Measurements from ENCODE around the gene PPM1B. TPM values are rescaled to one million over a fixed set of nuclear protein-coding genes. Genes with fewer than 3 reads are reported as not detected.

PPM1B gene
- 32.2 TPM for total RNA-seq

GRCh38 chr2:44168681-44169154, at the start of gene PPM1B:
Gene PPM1B (plus strand): TSS chr2:44168875. CDS start chr2:44201200, 32,325 bp downstream.
- TF ChIP-seq CTCF (IDR thresholded peaks at IDR 0.05) (no peak), POLR2A (IDR thresholded peaks at IDR 0.05) (peak; percentile 91 to 98), POLR2AphosphoS5 (IDR thresholded peaks at IDR 0.05; ENCODE audit: insufficient read depth in 1 of 2, low read depth in 1 of 2) (peak in 1 of 2 donors; percentile 93)
- DNase-seq (ENCODE audit: extremely low spot score in 2 of 2), result no peak
- intact Hi-C loops (cut with DNase I), result loop anchor here (5.0 kb wide), 1 partner anchor 194 kb away; the partner anchor contains the start of genes CAMKMT and PREPL

GRCh38 chr2:44119878-44120277, 48.8 kb upstream of the PPM1B start:
- H3K4me1 ChIP-seq, result no peaks in the 10 kb centered on the region
- intact Hi-C loops (cut with DNase I), result no loop called here
- H3K9me3 ChIP-seq, result no peaks in the 10 kb centered on the region
- H3K4me3 ChIP-seq, result no peak overlapping the region
- no peak overlapping the region for H3K27ac ChIP-seq
- no peaks in the 10 kb centered on the region for H3K27me3 ChIP-seq
- no peaks in the 10 kb centered on the region for H3K36me3 ChIP-seq
- TF ChIP-seq POLR2AphosphoS5 (IDR thresholded peaks at IDR 0.05; ENCODE audit: insufficient read depth in 1 of 2, low read depth in 1 of 2) (no peak), CTCF (IDR thresholded peaks at IDR 0.05) (no peak), POLR2A (IDR thresholded peaks at IDR 0.05) (no peak)
- no peak for DNase-seq (ENCODE audit: extremely low spot score in 2 of 2)

More at GRCh38 chr2:44168681-44169154, at the start of gene PPM1B:
- H3K27ac ChIP-seq, result peak within 1 kb of the TSS; percentile 96
- H3K36me3 ChIP-seq, result no peaks in the 10 kb centered on the region
- no peaks in the 10 kb centered on the region for H3K9me3 ChIP-seq
- no peaks in the 10 kb centered on the region for H3K27me3 ChIP-seq
- peaks cover 38% of the 10 kb centered on the region for H3K4me1 ChIP-seq
- peak within 1 kb of the TSS; percentile 74 to 88 for H3K4me3 ChIP-seq

- intact Hi-C loops (cut with DNase I), result no loop called here
- Histone ChIP-seq H3K27me3 (no peaks in the 10 kb centered on the region), H3K27ac (no peak overlapping the region), H3K9me3 (no peaks in the 10 kb centered on the region), H3K4me1 (no peaks in the 10 kb centered on the region), H3K4me3 (no peak overlapping the region), H3K36me3 (no peaks in the 10 kb centered on the region)
- no peak for DNase-seq (ENCODE audit: extremely low spot score in 2 of 2)
- TF ChIP-seq POLR2AphosphoS5 (IDR thresholded peaks at IDR 0.05; ENCODE audit: insufficient read depth in 1 of 2, low read depth in 1 of 2), result no peak
These were observed 48.2 kb upstream of the PPM1B start for GRCh38 chr2:44120428-44120827.

GRCh38 chr2:44121899-44122298, 46.8 kb upstream of the PPM1B start:
- H3K9me3 ChIP-seq, result no peaks in the 10 kb centered on the region
- intact Hi-C loops (cut with DNase I), result no loop called here
- peaks cover 6% of the 10 kb centered on the region for H3K4me1 ChIP-seq
- no peak for DNase-seq (ENCODE audit: extremely low spot score in 2 of 2)
- TF ChIP-seq POLR2AphosphoS5 (IDR thresholded peaks at IDR 0.05; ENCODE audit: insufficient read depth in 1 of 2, low read depth in 1 of 2) (no peak), CTCF (IDR thresholded peaks at IDR 0.05) (no peak), POLR2A (IDR thresholded peaks at IDR 0.05) (no peak)
- H3K4me3 ChIP-seq, result no peak overlapping the region
- no peaks in the 10 kb centered on the region for H3K27me3 ChIP-seq
- no peaks in the 10 kb centered on the region for H3K36me3 ChIP-seq
- H3K27ac ChIP-seq, result no peak overlapping the region

GRCh38 chr2:44124500-44124899, 44.2 kb upstream of the PPM1B start:
- no peak for DNase-seq (ENCODE audit: extremely low spot score in 2 of 2)
- Histone ChIP-seq H3K9me3 (no peaks in the 10 kb centered on the region), H3K4me1 (peaks cover 6% of the 10 kb centered on the region), H3K4me3 (no peak overlapping the region), H3K27ac (no peak overlapping the region), H3K27me3 (no peaks in the 10 kb centered on the region), H3K36me3 (no peaks in the 10 kb centered on the region)
- intact Hi-C loops (cut with DNase I), result no loop called here
- no peak for TF ChIP-seq CTCF (IDR thresholded peaks at IDR 0.05)
- TF ChIP-seq POLR2AphosphoS5 (IDR thresholded peaks at IDR 0.05; ENCODE audit: insufficient read depth in 1 of 2, low read depth in 1 of 2), result no peak
- no peak for TF ChIP-seq POLR2A (IDR thresholded peaks at IDR 0.05)
